Stimulated activated CD4-positive, alpha-beta T cell treated with anti-CD3 and anti-CD28 coated beads, Interleukin-15, amount 100 ng/mL, for 24 hours (primary cell): ENCODE measurements around the gene CXCL16.

Source experiments
- DNase-seq: peaks from one replicate; pipeline ENCODE4 v3.0.0-alpha.2; 2020

The CXCL16 gene

GRCh38 chr17:4748686-4749085 is 9.0 kb upstream of the CXCL16 start:
- DNase-seq, result no peak

- DNase-seq, result no peak
Measured at GRCh38 chr17:4747847-4748246, 8.1 kb upstream of the CXCL16 start.

GRCh38 chr17:4744999-4745969 is 5.6 kb upstream of the CXCL16 start:
- no peak for DNase-seq

GRCh38 chr17:4743898-4744297 is 4.2 kb upstream of the CXCL16 start:
- no peak for DNase-seq

GRCh38 chr17:4743216-4743615 is 3.5 kb upstream of the CXCL16 start:
- no peak for DNase-seq

- no peak for DNase-seq
Measured at GRCh38 chr17:4742629-4743028, 2.9 kb upstream of the CXCL16 start.

- no peak for DNase-seq
Measured at GRCh38 chr17:4742133-4742532, 2.4 kb upstream of the CXCL16 start.

GRCh38 chr17:4741544-4741943 is 1.8 kb upstream of the CXCL16 start:
- DNase-seq, result no peak

- DNase-seq, result no peak
Measured at GRCh38 chr17:4740584-4740983, 856 bp upstream of the CXCL16 start.

GRCh38 chr17:4740025-4740351 is 260 bp upstream of the CXCL16 start:
- no peak for DNase-seq

- DNase-seq, result no peak
Measured at GRCh38 chr17:4738136-4739121, 1.3 kb downstream of the CXCL16 start.

- DNase-seq, result no peak
Measured at GRCh38 chr17:4735876-4736651, 3.7 kb downstream of the CXCL16 start.

- no peak for DNase-seq
Measured at GRCh38 chr17:4734857-4735475, 4.8 kb downstream of the CXCL16 start.

- DNase-seq, result no peak
Measured at GRCh38 chr17:4733073-4733531, 6.6 kb downstream of the CXCL16 start.

GRCh38 chr17:4728124-4728523 is 11.6 kb downstream of the CXCL16 start:
- no peak for DNase-seq

GRCh38 chr17:4725646-4726310 is 13.9 kb downstream of the CXCL16 start:
- no peak for DNase-seq

- no peak for DNase-seq
Measured at GRCh38 chr17:4724650-4725049, 15.1 kb downstream of the CXCL16 start.

- DNase-seq, result no peak
Measured at GRCh38 chr17:4722678-4723240, 17.0 kb downstream of the CXCL16 start.

GRCh38 chr17:4721203-4722135 is 18.3 kb downstream of the CXCL16 start:
- no peak for DNase-seq

GRCh38 chr17:4720787-4721186 is 18.9 kb downstream of the CXCL16 start:
- DNase-seq, result no peak
